ENCODE results near the gene SIGLEC1.

SIGLEC1 gene

DNA sequence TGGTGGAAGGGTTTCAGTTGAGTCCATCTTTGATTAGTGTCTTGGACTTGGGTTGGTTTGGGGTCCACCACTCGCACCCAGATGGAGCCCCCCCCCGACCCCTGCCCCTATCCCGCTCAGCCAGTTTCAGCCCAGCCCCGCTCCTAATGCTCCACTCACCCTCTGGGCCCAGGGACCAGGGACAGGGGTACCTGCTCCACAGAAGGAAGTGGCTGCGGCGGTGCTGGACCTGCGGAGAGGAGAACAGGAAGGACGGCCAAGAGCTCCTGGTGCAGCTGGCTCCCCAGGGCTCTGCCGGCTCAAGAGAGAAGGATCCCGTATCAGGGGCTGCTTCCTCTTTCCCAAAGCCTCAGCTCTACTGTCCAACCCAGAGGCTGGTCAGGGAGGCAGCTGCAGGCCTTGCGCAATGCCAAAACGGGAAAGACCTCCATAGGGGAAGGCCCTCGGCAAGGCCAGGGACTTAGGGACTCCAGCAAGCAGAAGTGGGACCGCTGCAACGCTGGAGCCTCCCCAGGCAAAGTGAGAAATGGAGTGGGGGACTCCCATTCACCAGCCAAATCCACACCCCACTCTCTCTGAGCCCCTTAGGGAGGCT lies at the start of gene SIGLEC1:
Gene SIGLEC1, minus strand, starts transcription at position 322 of the 595 bp plus-strand sequence. CDS start 5,472 bp downstream, outside the sequence.
- peak; percentile 35 for DNase-seq

DNA sequence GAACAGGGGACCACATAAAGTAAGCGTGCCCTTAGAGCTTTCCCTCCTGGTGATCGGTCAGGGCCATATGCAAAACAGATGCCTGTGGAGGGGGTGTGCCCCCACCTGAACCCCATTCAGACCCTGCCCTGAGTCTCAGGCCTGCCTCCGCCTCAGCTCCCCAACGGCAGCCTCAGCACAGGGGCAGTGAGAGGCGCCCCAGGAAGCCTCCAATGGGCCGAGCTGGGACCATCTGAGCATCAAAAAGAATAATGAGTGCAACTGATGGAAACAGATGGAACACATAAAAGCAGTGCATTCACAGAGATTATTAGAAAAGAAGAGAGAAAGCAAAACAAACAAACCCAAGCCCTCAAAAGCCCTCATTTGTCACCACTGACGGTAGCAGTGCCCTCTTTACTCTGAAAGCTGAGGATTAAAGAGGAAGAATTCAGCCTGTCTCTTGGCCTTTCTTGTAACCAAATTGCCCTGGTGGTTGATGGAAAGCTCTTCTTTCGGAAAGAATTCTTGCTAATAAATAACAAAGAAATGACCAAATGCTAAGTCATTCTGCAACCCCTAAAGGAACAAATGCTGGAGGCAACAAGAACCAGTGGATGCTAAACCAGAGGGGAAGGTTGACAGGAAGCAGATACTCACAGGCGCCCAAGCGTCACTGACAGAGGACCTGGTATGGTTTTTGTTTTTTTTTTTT lies 48.4 kb upstream of the SIGLEC1 start:
- DNase-seq, result no peak

DNA sequence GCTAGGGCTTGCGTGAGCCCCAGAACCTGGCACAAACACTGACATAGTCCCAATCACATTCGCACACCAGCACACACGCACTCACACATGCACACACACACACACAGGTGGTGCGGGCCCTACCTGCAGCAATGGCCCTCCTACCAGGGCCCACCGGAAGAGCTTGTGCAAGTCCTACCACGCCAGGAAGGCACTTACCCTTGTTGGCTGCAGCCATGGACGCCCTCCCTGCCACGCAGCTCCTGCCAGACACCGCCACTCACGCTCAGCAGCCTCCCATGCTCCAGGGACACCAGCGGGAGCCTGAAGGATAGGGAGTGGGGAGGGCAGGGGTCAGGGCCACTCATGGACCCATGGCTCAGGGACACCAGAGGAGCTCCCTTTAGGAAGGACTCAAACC lies 47.5 kb upstream of the SIGLEC1 start:
- no peak for DNase-seq

DNA sequence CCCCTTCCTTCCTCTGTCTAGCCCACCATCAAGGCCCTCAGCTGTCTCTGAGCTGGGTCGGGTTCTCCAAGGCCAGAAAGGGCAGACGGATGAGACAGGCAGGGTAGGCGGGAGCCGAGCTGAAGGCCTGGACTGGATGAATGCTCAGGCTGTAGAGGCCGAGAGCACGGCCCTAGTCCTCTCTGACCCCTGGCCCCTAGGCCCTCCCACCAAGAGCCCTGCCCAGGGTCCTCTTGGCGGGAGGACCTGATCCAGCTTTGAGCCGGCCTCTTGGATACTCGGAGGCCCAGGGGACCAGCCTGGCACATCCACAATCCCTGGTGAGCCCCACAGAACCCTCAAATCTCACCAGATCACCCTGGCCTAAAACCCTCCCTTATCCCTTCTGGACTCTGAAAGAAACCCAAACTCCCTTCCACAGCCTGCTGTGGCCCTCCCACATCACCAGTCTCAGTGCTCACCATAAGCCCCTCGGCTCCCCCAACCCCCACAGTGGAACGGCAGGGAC lies 47.0 kb upstream of the SIGLEC1 start:
- DNase-seq, result no peak

DNA sequence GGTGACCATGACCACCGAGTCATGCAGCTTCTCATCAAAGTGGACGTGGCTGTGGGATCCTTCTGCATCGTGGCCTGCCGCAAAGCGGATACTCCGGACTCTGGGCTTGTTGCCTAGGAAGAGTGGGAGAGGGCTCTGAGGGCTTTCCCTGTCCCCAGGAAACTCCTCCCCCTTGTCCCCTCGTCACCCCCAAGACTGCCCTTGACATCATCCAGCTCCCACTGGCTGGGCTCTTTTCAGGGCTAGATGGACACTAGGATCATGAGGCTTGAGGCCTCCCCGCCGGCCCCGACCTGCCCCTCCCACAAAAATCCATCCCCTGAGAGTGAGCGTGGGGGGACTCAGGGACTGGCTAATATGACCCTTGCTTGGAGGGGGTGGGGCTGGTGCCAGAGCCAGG lies 46.2 kb upstream of the SIGLEC1 start:
- no peak for DNase-seq

DNA sequence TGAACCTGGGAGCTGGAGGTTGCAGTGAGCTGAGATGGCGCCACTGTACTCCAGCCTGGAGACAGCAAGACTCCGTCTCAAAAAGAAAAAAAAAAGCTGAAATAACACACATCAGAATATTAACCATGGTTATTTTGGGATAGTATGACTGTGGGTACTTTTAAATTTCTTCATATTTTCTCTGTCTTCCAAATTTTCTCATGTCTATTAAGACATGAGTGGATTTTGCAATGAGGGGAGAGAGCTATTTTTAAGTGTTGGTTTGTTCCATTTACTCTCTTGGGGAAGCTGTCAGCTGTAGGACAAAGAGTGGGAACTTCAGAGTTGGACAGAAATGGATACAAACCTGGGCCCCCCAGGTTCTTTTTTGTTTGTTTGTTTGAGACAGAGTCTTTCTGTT lies 44.9 kb upstream of the SIGLEC1 start:
- no peak for DNase-seq

DNA sequence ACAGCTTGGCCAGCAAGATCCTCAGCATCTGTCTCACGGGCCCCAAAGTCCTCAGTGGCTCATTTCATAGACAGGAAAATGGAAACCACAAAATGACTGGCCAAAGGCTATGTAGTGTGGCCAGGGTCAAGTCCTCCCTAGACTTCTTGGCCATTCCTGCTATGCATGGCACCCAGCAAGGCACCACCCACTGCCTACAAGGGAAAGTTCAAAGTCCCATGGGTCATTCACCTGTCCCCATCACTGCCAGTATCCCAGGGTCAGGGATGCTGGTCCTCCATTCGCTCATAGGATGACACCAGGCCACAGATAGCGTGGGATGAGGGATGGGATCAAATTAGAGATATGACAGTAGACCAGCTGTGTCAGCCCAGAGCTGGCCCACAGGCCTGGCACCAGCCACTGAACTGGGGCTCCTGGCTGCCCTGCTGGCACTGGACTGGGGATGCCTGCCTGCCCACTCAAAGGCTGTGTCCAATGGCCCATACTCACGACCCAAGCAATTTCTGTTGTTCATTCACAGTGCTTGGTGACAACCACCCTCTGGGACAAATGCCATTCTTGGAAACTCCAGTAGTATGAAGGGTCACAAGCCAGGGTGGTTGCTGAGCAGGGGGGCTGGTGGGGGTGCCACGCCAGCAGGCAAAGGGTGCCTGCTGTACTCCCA lies 43.5 kb upstream of the SIGLEC1 start:
- DNase-seq, result no peak

DNA sequence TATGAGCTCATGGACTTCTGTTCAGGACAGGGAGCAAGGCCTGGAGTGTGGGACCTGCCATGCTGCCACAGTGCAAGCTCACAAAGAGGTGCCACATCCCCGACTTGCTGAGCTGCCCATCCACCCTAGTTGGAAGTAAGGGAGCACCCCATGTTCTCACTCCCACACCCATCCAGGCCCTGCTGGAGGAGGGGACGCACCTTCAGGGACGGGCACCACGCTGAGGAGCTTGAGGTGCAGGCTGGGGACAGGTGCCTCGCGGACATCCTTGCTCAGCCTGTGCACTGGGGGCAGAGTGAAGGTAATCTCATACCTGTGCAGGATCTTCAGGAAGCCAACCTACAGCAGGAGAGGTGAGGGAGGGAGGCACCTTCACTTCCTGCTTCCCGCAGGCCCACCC lies 42.9 kb upstream of the SIGLEC1 start:
- DNase-seq, result no peak

DNA sequence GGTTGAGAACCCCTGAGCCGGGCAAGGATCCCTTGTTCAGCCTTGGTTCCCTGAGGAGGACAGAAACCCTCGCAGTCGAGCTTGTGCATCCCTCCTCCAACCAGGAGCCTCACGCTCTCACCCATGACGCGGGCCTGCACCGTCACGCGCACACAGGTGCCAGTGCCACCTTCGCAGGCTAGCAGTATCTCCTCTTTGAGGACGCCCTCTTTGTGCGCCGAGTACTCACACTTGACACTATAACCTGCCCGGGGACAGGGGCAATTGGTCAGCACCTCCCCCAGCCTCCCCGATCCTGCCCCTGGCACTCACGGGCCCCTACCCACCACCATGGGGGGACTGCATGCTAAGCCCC lies 41.9 kb upstream of the SIGLEC1 start:
- DNase-seq, result no peak

DNA sequence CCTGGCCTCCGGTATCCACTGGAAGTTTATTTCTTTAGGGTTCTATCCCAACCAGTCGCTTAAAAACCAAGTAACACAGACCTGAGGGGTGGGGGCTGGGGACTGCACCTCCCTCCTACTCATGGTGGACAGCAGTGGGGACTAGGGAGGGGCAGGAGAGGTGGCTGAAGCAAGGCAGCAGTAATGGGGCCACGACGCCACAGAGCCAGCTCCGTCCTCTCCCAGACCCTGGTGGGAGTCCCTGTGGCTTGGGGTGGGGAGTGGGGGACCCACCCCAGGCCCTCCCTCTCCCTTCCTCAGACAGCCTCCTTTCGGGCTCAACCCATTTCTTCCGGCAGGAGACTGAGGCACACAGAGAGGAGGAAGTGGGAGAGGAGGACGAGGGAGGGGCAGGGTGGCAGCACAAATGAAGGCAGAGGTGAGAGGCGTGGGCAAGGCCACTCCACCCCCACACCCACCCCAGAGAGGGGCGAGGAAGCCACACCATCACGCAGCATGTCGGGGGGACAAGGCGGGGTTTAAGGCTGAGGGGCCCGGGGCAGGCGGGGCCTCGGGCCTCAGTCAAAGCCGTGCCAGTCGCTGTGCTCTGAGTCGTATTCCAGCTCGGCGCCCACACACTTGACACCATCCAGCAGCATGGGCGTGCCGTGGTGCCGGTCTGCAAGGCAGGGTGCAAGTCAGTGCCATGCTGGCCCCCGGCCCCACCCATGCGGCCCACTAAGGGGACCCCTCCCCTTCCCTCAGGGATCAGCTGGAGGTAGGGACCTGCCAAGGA lies 41.3 kb upstream of the SIGLEC1 start:
- no peak for DNase-seq

DNA sequence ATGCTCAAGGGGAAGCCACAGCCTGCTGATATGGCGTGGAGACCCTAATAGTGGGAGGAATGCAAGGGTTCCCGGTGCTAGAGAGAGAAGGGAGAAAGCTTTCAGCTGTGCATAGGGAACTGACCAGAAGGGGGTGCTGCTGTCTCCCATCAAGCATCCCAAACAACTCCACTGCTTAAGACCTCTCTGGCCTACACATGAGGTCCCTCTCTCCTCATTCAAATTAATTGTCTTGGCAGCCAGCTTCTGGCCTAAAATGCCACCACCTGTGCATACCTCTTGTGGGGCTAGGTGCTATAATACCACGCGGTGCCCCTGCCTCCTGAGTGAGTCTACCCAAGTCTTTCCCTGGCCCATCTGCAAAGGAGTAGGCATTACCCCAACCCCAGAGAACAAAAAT lies 40.7 kb upstream of the SIGLEC1 start:
- peak; percentile 14 for DNase-seq

DNA sequence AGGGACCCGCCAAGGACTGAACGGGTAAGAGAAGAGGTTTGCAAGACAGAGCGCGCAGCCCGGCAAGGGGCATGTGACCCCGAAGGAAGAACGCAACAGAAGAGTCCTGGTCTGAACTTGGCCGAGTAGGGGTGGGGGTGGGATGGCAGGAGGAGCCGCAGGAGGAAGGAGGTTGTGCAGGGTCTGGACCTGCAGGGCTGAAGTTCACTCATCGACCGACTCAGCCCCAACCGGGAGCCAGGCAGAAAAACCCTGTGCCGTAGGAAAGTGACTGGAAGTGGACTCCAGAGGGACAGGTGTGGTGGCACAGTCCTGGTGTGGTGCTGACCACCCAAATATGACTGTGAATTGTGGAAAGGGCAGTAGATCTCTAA lies 40.0 kb upstream of the SIGLEC1 start:
- DNase-seq, result no peak

DNA sequence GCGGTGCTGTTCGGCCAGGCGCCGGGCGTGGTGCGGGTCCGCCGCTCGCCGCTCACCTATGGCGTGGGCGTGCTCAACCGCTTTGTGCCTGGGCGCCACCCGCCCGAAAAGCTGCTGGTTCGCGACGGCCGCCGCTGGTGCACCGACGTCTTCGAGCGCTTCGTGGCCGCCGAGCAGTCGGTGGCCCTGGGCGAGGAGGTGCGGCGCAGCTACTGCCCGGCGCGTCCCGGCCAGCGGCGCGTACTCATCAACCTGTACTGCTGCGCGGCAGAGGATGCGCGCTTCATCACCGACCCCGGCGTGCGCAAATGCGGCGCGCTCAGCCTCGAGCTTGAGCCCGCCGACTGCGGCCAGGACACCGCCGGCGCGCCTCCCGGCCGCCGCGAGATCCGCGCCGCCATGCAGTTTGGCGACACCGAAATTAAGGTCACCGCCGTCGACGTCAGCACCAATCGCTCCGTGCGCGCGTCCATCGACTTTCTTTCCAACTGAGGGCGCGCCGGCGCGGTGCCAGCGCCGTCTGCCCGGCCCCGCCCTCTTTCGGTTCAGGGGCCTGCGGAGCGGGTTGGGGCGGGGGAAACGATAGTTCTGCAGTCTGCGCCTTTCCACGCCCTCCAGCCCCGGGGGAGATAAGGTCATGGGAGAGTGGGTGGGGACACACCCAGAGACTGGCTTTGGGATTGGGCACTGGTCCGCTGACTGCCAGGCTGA lies 39.4 kb upstream of the SIGLEC1 start:
- DNase-seq, result no peak

DNA sequence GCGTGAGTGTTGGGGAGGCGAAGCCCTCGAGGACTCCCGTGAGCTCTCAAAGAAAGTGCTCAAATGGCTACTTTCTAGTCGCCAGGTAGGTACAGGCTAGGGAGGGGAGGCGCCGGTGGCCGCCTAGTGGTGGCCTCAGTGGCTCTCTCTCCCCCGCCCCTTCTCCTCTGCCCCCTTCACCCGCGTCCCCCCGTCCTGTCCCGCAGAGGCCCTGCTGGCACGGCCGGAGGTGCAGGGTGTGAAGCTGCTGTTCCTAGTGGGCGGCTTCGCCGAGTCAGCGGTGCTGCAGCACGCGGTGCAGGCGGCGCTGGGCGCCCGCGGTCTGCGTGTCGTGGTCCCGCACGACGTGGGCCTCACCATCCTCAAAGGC lies 38.9 kb upstream of the SIGLEC1 start:
- DNase-seq, result no peak

DNA sequence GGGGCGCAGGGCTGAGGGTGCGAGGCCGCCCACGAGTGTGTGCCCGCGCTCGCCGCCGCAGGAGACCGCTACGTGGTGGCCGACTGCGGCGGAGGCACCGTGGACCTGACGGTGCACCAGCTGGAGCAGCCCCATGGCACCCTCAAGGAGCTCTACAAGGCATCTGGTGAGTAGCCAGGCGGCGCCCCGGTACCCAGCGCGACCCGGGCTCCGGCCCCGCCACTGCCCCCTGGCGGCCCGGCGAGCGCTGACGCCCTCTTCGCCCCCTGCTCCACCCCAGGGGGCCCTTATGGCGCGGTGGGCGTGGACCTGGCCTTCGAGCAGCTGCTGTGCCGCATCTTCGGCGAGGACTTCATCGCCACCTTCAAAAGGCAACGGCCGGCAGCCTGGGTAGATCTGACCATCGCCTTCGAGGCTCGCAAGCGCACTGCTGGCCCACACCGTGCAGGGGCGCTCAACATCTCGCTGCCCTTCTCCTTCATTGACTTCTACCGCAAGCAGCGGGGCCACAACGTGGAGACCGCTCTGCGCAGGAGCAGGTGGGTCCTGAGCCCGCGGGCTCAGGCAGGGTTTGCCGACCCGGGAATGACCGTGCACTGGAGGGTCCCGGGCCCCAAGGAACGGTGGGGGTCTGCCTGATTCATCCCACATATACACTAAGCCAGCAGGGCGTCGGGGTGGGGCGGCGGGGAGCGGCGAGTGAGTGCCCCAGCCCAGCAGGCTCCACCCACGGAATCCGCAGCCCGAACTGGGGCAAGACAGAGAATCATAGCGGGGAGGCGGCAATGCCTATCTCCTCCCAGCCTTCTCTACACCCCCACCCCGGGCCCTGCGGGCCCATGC lies 37.5 kb upstream of the SIGLEC1 start:
- DNase-seq, result no peak

DNA sequence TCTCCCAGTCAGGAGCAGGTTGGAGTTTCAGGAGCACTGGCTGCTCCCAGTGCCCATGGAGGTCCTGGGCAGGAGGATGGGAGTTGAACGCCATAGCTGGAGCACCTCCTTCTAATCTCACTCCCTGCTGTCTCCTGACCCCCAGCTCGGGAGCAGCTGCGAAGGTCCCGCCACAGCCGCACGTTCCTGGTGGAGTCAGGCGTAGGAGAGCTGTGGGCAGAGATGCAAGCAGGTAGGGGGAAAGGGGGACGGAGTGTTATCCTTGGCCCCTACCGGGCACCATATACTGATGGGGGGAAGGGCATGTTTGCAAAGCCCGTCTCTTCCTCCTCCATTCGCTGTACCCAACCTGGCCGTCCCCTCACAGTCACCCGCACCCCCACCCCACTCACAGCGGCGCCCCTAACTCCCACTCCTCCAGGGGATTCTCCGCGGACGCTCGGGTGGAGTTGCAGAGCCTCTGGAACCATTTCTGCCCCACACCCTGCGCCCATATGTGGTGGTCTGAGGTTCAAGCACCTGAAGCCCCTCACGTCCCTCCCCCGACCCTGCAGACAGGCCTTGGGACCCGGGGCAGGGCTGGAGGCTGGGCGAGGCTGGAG lies 36.8 kb upstream of the SIGLEC1 start:
- DNase-seq, result no peak

DNA sequence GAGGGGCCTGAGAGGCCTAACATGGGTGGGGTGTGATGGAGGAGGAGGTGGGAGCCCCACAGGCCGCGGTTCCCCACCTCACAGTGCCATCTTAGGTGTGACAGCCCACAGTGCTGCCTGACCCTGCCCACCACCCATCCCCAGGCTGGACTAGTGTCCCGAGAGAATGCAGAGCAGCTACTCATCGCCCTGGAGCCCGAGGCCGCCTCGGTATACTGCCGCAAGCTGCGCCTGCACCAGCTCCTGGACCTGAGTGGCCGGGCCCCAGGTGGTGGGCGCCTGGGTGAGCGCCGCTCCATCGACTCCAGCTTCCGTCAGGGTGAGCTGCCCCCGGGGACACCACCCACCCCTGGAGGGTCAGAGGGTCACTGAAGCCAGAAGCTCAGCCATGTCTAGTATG lies 35.7 kb upstream of the SIGLEC1 start:
- DNase-seq, result no peak

DNA sequence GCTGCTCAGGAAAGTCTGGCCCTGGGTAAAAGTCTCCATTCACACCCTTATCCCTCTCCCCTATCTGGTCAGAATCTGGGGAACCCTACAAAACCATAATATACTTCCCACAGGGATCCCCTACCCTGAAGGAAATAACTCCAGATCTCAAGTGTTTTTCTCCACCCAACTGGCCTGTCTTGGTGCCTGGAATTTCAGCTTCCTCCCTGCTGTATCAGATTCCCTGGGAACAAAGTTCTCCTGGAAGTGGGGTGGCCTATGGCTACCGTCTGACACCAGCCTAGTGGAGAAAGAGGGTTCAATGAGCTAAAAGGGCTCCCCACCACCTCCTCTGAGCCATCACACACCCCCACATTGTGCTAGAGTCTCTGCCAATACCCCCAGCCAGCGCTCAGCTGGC lies 35.1 kb upstream of the SIGLEC1 start:
- DNase-seq, result no peak

DNA sequence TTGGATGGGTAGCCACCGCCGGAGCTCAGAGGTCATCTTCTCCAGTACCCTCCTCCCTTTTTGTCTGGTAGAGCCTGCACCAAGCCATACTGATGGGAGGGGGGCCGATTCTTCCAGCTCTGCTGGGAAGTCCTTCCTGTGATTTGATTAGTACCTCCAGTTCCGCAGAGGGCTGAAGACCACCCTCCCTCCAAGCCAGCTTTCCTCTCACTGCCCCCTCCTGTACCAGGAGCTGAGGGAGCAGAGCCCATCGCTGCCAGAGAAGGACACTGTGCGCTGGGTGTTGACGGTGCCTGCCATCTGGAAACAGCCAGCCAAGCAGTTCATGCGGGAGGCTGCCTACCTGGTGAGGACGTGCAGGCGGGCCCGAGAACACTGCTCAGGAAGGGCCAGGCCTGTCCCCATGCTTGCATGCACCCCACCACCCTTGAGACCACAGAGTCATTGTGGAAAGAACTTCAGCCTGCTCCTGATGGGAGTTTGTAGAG lies 33.3 kb upstream of the SIGLEC1 start:
- DNase-seq, result no peak

DNA sequence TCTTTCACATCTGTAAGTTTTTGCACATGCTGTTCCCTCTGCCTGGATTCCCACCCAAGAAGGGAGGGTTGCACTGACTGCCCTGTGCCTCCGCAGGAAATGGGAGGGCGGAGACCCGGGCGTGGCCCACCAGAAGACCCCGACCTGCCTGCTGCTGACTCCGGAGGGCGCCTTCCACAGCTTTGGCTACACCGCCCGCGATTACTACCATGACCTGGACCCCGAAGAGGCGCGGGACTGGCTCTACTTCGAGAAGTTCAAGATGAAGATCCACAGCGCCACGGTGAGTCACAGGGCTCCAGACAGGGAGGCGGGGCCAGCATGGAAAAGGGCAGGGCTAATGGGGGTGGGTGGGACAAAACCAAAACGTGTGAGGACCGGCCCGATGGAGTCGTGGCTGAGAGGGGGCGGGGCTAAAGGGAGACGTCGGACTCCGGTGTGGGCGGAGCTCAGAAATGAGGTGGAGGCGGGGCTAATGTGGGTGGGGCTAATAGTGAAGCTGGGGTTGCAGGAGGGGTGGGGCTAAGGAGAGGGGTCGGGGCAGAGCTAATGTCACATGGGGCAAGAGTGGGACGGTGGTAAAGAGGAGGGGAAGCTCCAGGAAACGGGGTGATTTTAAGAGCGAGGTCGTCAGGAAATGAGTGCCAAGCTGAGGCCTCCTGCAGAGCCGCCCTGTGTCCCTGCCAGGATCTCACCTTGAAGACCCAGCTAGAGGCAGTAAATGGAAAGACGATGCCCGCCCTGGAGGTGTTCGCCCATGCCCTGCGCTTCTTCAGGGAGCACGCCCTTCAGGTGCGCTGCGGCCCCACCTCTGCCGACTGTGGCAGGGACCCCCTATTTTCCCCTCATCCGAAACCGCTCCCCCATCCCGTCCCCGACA lies 32.6 kb upstream of the SIGLEC1 start:
- DNase-seq, result no peak

Measured in GF-D8 (cell line).